ENCODE measurements around the gene PERM1.

GRCh38 chr1:1004780-1005697 lies 23.1 kb upstream of the PERM1 start:
- TF ChIP-seq CTCF (IDR thresholded peaks at IDR 0.05) (no peak), EZH2 (IDR thresholded peaks at IDR 0.05; ENCODE audit: borderline replicate concordance, insufficient read depth, low read depth, low read length, poor library complexity, severe bottlenecking) (no peak)
